K562 (cell line): ENCODE measurements around the gene SLC4A2. TPM values are rescaled to one million over a fixed set of nuclear protein-coding genes. Genes with fewer than 3 reads are reported as not detected.

Experiments used
- ARID3A ChIP-seq: IDR thresholded peaks from 2 replicates; pipeline ENCODE4 v1.6.1; 2012; ENCODE audit warnings: low read depth, low read length, improper control_type of control experiment, borderline replicate concordance
- BACH1 ChIP-seq: fragments of 200-800 bp; sonication (Bioruptor generic); IDR thresholded peaks from 2 replicates; pipeline ENCODE4 v1.6.1; 2016; ENCODE audit warnings: missing genetic modification characterization, missing compliant biosample characterization
- CTCF ChIP-seq, 3 experiments: IDR thresholded peaks in 2 of 3; conservative IDR thresholded peaks in 1 of 3; 2 replicates each; pipeline ENCODE4 v1.5.1; 2011 to 2012; ENCODE audit warnings: low read length in 3 of 3, mild to moderate bottlenecking in 3 of 3, control low read depth in 2 of 3, improper control_type of control experiment in 1 of 3, inconsistent platforms in 1 of 3, low read depth in 1 of 3, mixed read lengths in 1 of 3, moderate library complexity in 1 of 3; ENCODE audit not compliant: insufficient read depth in 2 of 3
- DPF2 ChIP-seq: fragments of 450-650 bp; IDR thresholded peaks from 2 replicates; pipeline ENCODE4 v1.6.1; 2016
- E4F1 ChIP-seq: fragments of 250-450 bp; sonication (Bioruptor Pico); IDR thresholded peaks from 2 replicates; pipeline ENCODE4 v1.5.0; 2021; ENCODE audit warnings: mild to moderate bottlenecking, borderline replicate concordance
- ELF2 ChIP-seq: fragments of 250-450 bp; sonication (Bioruptor Pico); IDR thresholded peaks from 2 replicates; pipeline ENCODE4 v1.5.0; 2021; ENCODE audit warnings: mild to moderate bottlenecking
- EP300 ChIP-seq: IDR thresholded peaks from 2 replicates; pipeline ENCODE4 v1.6.1; 2012; ENCODE audit warnings: low read length, improper control_type of control experiment
- EP400 ChIP-seq: fragments of 450-650 bp; IDR thresholded peaks from 2 replicates; pipeline ENCODE4 v1.6.1; 2017; ENCODE audit warnings: antibody characterized with exemption, mild to moderate bottlenecking, moderate library complexity
- ERF ChIP-seq: fragments of 450-650 bp; formaldehyde crosslinking; IDR thresholded peaks from 2 replicates; pipeline ENCODE4 v1.4.0; 2020; ENCODE audit warnings: mild to moderate bottlenecking, mixed read lengths
- FIP1L1 ChIP-seq: fragments of 200-400 bp; formaldehyde crosslinking; IDR thresholded peaks from 2 replicates; pipeline ENCODE4 v1.6.1; 2018; ENCODE audit warnings: mild to moderate bottlenecking, low read depth, low read length; ENCODE audit not compliant: poor library complexity, severe bottlenecking
- FOXP1 ChIP-seq: sonication (generic); formaldehyde crosslinking; IDR thresholded peaks from 2 replicates; pipeline ENCODE4 v1.8.0; 2022; ENCODE audit warnings: mild to moderate bottlenecking, missing genetic modification reagents
- GABPB1 ChIP-seq: sonication (generic); formaldehyde crosslinking; IDR thresholded peaks from 2 replicates; pipeline ENCODE4 v1.8.0; 2022; ENCODE audit warnings: mild to moderate bottlenecking, missing genetic modification reagents
- KDM5B ChIP-seq: fragments of 200-600 bp; sonication (generic); IDR thresholded peaks from 2 replicates; pipeline ENCODE4 v1.6.1; 2012; ENCODE audit warnings: low read depth, mild to moderate bottlenecking, moderate library complexity, low read length, control low read depth, inconsistent platforms; ENCODE audit not compliant: insufficient replicate concordance
- NR2F6 ChIP-seq: fragments of 450-650 bp; formaldehyde crosslinking; IDR thresholded peaks from 2 replicates; pipeline ENCODE4 v1.4.0; 2020; ENCODE audit warnings: mild to moderate bottlenecking
- PHF20 ChIP-seq: fragments of 450-650 bp; IDR thresholded peaks from 2 replicates; pipeline ENCODE4 v1.6.1; 2018; ENCODE audit not compliant: partially characterized antibody
- RBM22 ChIP-seq: fragments of 200-400 bp; formaldehyde crosslinking; IDR thresholded peaks from 2 replicates; pipeline ENCODE4 v1.6.1; 2018; ENCODE audit warnings: low read length, low read depth; ENCODE audit not compliant: poor library complexity, severe bottlenecking
- RBM39 ChIP-seq: fragments of 200-400 bp; formaldehyde crosslinking; optimal IDR thresholded peaks from 2 replicates; pipeline ENCODE3; 2018; ENCODE audit warnings: low read depth, low read length
- SOX6 ChIP-seq: fragments of 450-650 bp; IDR thresholded peaks from 2 replicates; pipeline ENCODE4 v1.6.1; 2014; ENCODE audit warnings: mild to moderate bottlenecking
- XRCC5 ChIP-seq: fragments of 200-400 bp; formaldehyde crosslinking; IDR thresholded peaks from 2 replicates; pipeline ENCODE4 v1.6.1; 2017; ENCODE audit warnings: low read depth, mild to moderate bottlenecking, low read length
- ZNF224 ChIP-seq: sonication (generic); formaldehyde crosslinking; IDR thresholded peaks from 2 replicates; pipeline ENCODE4 v1.8.0; 2022; ENCODE audit warnings: mild to moderate bottlenecking, missing genetic modification reagents
- ZNF282 ChIP-seq: sonication (generic); formaldehyde crosslinking; IDR thresholded peaks from 2 replicates; pipeline ENCODE4 v1.8.1; 2023; ENCODE audit warnings: missing genetic modification reagents
- ZNF311 ChIP-seq: fragments of 250-450 bp; sonication (Bioruptor Pico); IDR thresholded peaks from 2 replicates; pipeline ENCODE4 v1.4.0; 2020; ENCODE audit warnings: mild to moderate bottlenecking, moderate library complexity
- ZNF57 ChIP-seq: fragments of 450-650 bp; formaldehyde crosslinking; IDR thresholded peaks from 2 replicates; pipeline ENCODE4 v1.4.0; 2020; ENCODE audit warnings: mild to moderate bottlenecking, moderate library complexity
- ZNF830 ChIP-seq: fragments of 250-450 bp; sonication (Bioruptor Pico); IDR thresholded peaks from 2 replicates; pipeline ENCODE4 v1.5.0; 2021; ENCODE audit warnings: mild to moderate bottlenecking
- polyA plus RNA-seq, 8 experiments: library from polyadenylated mRNA; depleted of rRNA in 4 of 8; stranded (reverse) in 5 of 8; unstranded in 3 of 8; fragments of >200 nt; fragmentation: Nextera tagmentation in 2 of 8; fragmentation: Illumina TruSeq in 1 of 8; extraction: Ambion mirVana in 2 of 8; extraction: Trizol in 1 of 8; gene quantifications; 2 replicates each; pipeline versions ENCODE4 v1.2.1 to v1.2.3, GENCODE V29; 2011 to 2014; ENCODE audit warnings: inconsistent platforms in 1 of 8, missing spikeins in 1 of 8
- total RNA-seq, 7 experiments: library from RNA; depleted of rRNA in 6 of 7; stranded (reverse); fragments of >200 nt in 6 of 7; fragmentation: Illumina TruSeq in 2 of 7; extraction: Trizol in 2 of 7; gene quantifications; 2 replicates each; pipeline versions ENCODE4 v1.2.1 to v1.2.3, GENCODE V29; 2011 to 2021; ENCODE audit warnings: low replicate concordance in 1 of 7

Gene SLC4A2
- total and polyA plus RNA-seq, 9 of the 15 experiments (the other 6 are each of a cell fraction or from before 2014, with no cell fraction given), result 11.4 to 375 (median 130) TPM

GRCh38 chr7:151076863-151077704, 17.7 kb downstream of the SLC4A2 start (continued):
- TF ChIP-seq SOX6 (no peak), RBM22 (peak; percentile 85), ZNF830 (CRISPR knock-in tag) (no peak), PHF20 (no peak), ZNF311 (CRISPR knock-in tag) (no peak), FOXP1 (CRISPR knock-in tag) (no peak), XRCC5 (0 out of 2 replicates have a peak, but pooled peaks have one; percentile 33), FIP1L1 (peak; percentile 72), GABPB1 (CRISPR knock-in tag) (peak; percentile 18; the same call in 1 of the 2 replicates), KDM5B (peak; percentile 24), BACH1 (tag) (no peak), ARID3A (no peak), EP400 (no peak), ERF (CRISPR knock-in tag) (0 out of 2 replicates have a peak, but pooled peaks have one; percentile 47), ELF2 (no peak), EP300 (no peak), E4F1 (CRISPR knock-in tag) (no peak), NR2F6 (CRISPR knock-in tag) (0 out of 2 replicates have a peak, but pooled peaks have one; percentile 23), ZNF282 (CRISPR knock-in tag) (no peak), ZNF224 (CRISPR knock-in tag) (no peak), ZNF57 (CRISPR knock-in tag) (no peak), DPF2 (no peak), CTCF (IDR thresholded peaks at IDR 0.05 in 2 of 3, conservative IDR thresholded peaks at IDR 0.05 in 1 of 3; ENCODE audit: insufficient read depth in 2 of 3, low read depth in 1 of 3, low read length in 3 of 3) (peak; percentile 30 to 48 (median 39); a peak in 5 of 6 replicates), RBM39 (no peak)
